ENCODE results near the gene THBS4.

Gene THBS4

DNA sequence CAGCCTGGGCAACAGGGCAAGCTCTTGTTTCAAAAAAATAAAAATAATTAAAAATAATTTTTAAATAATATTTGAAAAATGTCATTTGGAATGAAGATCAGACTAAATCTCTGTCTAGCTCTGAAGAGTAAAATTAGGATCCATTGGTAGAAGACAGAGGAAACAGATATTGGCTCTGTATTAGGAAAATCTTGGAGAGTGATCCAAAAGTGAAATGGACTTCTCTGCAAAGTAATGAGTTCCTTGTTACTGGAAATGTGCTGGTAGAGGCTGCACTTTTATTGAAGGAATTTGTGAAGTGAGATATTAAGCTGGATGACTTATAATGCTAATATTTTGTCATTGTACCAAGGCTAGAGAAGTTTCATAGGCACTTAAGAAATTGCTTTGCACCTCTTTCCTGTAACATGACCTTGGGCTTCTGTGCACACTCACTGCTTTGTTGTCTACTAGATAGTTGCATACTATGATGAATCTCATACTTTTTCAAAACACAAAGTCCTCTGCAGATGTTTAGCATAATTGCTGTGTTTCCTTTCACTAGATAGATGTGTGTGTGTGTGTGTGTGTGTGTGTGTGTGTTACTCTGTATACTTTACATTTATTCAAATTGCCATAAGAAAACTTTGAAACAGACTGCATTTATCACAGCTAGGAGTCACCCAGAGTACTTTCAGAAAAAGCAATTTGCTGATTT is 13.1 kb downstream of the THBS4 start:
- no peak for DNase-seq

DNA sequence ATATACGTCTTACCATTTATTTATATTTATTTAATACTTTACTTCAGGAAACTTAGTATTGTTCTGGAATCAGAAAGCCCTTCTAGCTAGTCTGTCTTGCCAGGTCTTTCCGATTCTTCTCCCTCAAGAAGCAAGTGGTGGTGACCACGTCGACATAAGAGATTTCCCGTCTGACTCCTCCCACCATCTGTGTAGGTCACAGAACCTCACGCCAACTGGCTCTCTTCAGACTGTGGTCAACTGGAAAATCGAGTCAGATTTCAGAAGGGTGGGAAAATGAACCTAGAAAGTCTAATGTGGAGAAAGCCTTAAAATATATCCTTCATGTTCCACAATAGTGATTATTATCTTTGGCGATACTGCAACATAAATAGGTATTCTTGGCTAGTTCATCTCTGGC is 17.3 kb downstream of the THBS4 start:
- DNase-seq = no peak

DNA sequence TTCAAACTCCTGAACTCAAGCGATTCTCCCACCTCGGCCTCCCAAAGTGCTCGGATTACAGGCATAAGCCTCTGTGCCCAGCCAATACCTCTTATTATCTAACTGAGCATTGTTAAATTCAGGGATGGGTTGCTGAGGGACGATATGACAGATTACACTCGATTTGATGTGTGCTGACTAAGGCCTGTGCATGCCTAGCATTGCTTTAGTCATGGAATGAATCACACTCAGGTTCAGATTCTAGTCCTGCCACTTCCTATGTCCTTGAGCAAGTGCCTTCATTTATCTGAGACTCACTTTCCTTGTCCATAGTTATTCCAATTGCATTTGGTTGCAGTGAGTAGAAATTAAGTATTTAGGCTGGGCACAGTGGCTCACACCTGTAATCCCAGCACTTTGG is 19.5 kb downstream of the THBS4 start:
- DNase-seq = no peak

DNA sequence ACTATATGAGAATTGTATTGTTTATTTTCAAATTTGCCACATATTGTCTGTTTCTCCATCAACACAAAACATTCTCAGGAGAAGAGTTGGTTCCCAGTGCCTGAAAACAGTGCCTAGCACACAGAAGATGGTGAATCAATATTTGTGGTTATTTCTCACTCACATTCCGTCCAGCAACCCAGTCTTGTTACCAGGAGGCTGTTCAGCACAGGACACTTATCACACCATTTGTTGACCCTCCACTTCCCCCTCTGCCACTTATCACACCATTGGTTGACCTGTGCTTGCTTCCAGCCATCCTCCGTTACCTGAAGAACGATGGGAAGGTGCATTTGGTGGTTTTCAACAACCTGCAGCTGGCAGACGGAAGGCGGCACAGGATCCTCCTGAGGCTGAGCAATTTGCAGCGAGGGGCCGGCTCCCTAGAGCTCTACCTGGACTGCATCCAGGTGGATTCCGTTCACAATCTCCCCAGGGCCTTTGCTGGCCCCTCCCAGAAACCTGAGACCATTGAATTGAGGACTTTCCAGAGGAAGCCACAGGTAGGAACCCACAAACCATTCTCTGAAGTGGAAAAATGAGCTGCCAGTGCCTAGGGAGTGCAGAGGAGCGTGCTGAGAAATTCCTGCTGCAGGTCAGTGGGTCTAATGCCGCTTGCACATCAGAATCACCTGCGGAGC is 20.5 kb downstream of the THBS4 start:
- no peak for DNase-seq

DNA sequence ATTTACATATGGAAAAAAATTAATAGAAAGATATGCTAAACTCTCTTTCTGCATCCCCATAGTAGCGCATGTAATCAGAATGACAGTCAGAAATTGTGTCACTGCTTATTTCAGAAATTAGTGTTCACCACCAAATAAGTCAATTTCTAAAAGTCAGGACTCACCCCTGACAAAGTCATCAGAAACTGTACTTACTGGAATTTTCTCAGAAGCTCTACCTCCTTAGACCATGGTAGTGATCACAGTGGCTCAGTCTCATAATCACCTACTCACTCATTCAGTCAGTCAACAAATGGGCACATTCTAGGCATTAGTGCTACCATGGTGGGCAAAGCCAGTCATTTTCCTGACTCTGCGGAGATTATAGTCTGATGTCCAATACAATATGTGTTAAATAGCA is 22.0 kb downstream of the THBS4 start:
- DNase-seq = no peak

DNA sequence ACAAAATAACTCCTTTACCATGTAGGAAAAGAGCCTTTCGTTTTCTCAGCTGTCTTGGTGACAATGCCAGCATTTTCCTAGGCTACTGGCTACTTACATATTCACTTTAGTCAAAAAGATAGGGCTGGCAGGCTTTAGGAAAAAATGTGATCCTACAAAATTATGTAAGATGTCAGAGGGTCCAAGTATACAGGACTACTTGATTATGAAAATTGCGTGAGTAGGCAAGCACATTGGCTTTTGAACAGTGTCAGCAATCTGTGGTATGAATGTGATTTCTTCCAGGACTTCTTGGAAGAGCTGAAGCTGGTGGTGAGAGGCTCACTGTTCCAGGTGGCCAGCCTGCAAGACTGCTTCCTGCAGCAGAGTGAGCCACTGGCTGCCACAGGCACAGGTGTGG is 22.8 kb downstream of the THBS4 start:
- DNase-seq = no peak

DNA sequence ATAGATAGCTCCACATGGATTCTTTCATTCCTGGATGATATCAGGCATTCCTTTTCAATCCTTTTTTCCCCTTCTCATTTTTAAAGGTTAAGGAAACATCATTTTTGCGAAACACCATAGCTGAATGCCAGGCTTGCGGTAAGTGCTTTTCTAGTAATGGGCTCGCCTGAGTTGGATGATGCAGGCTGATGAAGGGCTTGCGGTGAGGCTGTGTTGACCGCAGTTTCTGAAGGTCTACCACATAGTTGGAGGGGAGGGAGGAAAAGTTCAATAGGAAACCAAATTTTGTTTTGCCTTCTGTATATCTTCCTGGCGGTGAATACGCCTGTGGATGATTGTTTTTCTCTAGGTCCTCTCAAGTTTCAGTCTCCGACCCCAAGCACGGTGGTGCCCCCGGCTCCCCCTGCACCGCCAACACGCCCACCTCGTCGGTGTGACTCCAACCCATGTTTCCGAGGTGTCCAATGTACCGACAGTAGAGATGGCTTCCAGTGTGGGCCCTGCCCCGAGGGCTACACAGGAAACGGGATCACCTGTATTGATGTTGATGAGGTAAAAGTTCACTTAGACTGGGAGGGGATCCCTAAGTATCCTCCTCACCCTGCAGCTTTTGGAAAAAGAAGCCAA is 24.3 kb downstream of the THBS4 start:
- no peak for DNase-seq

DNA sequence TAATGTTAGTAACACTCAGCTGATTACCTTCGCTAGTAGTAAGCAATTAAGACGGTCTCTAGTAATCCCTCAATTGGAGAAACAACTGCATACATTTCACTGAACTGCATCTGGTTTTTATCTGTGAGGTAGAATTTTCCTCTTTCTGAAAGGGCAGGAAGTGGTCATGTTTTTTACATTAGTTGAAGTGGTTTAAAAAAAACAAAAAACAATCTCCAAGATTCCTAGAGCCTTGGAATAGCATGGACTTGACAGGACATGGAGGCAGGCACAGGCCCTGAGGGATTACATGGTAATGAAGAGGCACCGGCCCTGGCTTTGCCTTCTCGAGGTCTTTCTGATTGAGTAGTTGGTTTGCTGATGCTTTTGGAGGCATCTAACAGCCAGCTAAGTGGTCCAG is 25.8 kb downstream of the THBS4 start:
- no peak for DNase-seq

DNA sequence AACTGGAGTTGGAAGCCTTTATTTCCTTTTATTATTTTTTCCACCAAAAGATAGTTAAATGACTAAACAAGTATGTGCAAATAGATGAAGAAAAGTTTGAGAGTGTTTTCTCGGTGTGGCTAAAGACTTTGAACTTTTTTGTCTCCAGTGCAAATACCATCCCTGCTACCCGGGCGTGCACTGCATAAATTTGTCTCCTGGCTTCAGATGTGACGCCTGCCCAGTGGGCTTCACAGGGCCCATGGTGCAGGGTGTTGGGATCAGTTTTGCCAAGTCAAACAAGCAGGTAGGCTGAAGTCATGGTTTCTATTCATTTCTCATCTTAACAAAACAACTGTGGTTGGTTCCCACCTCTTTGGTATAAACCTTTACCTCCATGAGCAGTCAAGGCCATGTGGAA is 26.4 kb downstream of the THBS4 start:
- DNase-seq = no peak

DNA sequence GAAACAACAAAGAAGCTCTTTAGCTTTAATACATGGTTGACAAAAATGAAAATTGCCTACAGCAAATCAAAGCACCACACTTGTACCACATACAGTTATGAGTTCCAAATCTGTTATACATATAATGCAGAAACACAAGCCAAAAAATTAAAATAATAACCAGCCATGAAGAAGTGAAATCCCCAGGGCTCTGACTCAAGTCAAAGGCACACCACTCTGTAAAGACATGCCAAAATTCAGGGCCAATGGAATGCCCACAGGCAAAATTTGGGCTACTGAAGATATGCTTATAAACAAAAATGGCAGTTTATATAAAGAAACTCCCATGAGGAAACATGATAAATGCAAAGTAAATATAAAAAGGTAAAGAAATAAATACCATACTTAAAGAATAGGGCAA is 29.0 kb downstream of the THBS4 start:
- no peak for DNase-seq

DNA sequence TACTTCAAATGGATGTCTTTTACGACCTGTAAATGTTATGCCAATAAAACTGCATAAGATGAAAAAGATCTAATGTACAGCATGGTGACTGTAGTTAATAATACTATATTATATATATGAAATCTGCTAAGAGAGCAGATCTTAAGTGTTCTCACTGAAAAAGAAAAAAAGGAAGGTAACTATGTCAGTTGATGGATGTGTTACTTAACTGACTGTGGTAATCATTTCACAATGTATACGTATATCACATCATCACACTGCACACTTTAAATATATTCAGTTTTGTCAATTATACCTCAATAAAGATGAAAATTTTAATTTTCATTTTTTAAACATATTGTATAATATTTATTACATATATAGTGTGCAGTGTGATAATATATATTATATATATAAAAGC is 31.9 kb downstream of the THBS4 start:
- DNase-seq = no peak

DNA sequence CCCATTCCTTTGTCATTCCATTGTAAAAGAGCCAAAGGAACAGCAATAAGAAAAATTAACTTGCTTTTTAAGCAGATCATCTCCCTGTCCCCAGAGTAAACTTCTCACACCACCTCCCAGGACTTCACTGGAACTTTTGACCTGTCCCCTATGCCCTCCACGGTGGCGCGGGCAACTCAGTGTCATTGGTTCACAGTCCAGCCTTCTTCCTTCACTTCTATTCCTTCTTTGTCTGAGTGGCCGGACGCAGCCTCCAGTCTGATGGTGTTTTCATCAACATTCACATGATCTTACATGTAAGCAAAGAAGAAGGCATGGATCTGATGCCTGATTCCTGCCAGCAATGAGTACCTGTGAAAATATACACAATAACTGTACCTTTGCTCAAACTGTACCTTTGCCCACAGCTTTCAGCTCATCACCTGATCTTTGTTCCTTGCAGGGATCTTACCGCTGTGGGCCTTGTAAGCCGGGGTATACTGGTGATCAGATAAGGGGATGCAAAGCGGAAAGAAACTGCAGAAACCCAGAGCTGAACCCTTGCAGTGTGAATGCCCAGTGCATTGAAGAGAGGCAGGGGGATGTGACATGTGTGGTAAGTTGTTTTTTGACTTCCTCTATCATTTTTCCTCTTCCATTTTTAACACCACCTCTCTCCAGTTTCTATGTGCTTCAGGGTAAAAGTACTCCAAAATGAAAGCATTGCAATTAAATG is 32.5 kb downstream of the THBS4 start:
- no peak for DNase-seq

DNA sequence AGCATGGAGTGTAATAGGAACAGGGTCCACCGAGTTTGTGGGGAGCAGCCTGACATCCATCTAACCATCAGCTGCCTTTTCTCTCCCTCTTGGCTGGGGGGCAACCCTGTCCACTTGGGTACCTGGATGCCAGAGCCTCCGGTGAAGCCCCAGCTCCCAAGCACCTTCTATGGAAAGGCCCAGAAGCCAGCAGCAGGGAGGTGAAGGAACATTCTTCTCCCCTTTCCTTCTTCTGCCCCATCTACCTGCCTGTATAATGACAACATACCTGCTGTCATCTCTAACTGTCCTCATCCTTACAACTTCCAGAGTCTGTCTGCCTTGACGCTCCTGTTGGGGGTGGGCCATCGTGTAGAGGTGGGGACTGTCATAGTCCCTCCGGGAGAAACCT is 33.1 kb downstream of the THBS4 start:
- DNase-seq = no peak

DNA sequence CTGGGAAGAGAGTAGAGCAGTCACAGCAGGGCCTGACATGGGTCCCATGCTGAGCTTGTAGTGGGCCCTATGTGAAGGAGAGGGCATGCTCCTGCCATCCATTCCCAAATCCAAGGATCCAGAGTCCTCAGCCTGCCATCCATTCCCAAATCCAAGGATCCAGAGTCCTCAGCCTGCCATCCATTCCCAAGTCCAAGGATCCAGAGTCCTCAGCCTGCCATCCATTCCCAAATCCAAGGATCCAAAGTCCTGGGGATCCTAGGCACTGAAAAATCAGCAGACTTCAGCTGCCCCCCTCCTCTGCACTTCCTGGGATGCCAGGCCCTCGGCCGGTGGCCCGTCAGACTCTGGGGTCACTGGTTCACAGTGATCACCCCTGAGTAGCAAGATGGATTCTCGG is 33.6 kb downstream of the THBS4 start:
- no peak for DNase-seq

DNA sequence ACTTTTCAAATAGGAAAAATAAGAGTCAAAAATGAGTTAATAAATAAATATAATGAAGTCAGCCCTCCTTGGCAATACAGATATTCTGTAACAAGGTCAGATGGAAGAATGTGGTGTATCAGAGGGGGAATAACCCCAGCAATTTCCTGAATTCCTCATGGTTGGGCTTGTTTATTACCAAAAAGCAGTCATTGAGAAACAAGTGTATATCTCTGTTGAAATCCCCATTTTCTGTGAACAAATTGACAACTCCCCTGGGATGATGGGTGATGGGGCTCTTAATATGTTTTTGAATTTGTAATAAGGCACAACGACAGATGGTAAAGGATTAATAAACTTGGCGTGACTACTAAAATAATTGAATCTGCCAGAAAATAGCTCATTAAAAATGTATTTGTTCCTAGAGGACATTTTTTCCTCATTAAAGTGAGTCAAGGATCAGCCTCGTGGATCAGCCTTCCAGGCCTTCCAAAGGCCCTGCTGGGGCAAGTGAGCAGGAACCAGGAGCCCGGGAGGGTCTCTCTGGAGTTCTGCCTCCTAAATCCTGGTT is 34.2 kb downstream of the THBS4 start:
- no peak for DNase-seq

DNA sequence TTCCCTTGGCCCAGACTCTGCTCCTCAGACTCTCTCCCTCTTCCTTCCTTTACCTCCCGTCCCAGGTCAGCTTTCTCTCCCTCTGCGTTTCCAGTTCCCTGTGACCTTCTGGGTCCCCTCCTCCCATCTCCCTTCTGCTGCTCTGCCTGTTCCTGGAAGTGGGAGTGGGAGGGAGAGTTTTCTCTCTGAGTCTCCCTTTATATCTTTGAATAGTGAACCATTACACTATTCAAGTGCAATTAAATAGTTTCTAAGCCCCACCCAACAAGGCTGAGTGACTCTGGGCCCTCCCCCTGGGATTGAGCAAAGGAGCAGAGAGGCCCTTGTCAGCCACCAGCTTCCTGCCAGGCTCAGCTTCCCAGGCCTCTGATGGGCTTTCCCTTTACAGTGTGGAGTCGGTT is 34.8 kb downstream of the THBS4 start:
- no peak for DNase-seq

DNA sequence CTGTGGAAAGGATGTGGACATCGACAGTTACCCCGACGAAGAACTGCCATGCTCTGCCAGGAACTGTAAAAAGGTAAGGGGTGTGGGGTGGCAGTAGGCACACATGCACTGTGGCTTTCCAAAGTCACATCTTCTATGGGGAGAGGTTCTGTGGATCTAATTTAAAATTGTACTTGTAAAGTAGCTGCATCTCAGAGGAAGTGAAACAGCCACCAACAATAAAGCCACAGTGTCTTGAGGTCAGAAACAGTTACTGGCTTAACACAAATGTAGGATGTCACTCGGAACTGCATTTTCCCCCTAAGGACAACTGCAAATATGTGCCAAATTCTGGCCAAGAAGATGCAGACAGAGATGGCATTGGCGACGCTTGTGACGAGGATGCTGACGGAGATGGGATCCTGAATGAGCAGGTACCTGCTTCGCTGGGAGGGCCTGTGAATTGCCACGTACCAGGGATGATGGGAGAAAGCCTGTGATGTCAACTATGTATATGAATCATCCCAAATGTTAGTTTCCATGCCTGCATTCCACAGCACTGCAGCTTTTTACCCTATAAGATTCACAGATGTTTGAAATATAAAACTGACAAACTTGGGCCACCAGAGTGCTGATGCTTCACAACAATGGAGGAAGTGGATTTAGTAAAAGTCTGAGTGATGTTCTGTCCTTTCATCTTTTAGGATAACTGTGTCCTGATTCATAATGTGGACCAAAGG is 35.3 kb downstream of the THBS4 start:
- DNase-seq = no peak

DNA sequence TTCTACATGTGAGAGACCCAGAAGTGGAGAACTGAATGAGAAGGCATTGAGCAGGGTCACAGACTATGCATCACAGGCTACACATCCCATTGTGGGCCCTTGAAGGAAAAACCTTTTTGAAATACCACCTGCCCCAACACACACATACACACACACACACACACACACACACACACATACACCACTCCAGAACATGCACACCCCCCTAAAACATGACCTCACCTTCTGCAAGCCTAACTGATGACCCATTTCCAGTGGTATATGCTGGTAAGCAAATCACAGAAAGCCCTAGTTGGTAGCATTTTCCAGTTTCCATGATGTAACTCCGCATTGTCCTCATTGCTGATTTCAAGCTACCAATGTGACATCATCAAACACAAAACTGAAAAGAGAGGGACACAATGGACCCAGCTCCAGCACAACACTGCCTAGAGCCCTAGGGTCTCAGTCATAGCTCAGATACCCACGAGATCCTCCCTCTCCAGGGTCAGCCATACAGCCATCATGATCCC is 36.4 kb downstream of the THBS4 start:
- DNase-seq = no peak

DNA sequence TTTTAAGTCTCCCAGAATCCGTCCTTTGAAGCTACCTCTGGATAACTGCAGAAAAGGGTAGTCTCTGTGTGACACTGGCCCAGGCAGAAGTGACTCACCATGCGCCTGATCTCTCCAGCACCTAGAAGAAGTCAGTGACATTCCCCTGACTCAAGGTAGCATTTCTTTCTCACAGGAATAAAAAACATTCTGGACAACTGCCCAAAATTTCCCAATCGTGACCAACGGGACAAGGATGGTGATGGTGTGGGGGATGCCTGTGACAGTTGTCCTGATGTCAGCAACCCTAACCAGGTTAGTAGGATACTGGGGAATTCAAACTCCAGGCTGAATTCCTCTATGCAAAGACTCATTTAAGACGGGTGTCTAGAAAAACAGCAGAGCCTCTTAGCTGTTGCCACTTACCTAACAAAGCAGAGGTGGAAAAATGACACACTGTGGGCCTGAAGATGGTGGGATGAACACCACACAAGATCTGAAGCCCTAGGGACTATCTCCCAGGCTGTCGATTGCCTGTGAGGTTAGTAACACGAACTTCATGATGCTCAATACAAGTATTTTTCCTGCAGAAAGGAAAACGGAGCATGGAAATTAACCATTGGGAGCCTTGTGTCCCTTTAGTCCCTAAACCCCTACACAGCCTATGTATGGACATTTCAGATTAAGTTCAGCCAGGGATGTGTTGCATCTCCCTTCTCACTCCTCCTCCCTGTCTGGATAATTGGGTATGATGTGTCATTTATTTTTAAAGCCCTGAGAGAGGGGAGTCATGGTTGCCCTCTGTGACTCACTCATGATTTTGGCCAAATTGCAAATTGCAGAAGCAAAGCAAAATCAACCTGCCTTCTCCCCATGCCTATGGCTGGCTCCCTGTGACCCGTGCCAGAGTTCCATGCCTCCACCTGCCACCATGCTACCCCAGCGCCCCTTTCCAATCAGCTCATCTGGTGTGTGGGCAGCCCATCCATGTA is 37.2 kb downstream of the THBS4 start:
- DNase-seq = no peak

DNA sequence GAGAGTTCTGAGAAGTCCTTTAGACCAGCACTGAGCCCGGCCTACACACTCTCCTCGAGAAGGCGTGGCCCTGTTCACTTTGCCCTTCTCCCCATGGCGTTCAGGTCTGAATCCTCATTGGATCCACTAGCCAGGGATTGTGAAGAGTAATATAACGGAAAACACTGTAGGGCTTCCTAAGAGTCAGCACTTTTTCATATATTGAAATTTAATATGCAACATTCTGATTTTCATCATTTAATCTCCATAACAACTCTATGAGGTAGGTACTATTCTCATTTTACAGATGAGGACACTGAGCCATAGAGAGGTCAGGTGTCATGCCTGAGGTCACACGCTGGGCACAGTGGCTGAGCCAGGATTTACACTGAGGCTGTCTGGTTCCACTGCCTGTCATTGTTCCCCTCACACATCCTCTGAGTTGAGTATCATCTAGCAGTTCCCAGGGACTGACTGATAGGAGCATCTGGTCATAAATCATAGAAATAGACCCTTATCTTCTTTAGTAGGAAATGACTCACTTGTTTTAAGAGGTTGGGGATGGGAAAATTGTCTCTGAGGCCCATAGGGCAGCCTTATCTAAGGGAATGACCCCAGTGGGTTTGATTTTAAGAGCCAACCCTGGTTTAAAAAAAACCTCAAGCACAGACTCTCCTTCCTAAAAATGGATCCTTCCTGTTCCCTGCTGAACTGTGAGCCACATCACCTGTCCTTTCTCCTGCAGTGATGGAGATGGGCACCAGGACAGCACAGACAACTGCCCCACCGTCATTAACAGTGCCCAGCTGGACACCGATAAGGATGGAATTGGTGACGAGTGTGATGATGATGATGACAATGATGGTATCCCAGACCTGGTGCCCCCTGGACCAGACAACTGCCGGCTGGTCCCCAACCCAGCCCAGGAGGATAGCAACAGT is 41.2 kb downstream of the THBS4 start:
- no peak for DNase-seq

Measured in GDM1 (cell line).